Gastroesophageal sphincter (tissue), 3 donors: Measurements from ENCODE around the gene TNFAIP8.
"Not testable (repeated sequence)": the region's sequence is repeated elsewhere in the genome, so short reads cannot be mapped to it uniquely, and the experiment has no call there.

Source experiments
- POLR2A ChIP-seq, 2 donors: fragments of 450-650 bp; IDR thresholded peaks; one replicate each; pipeline ENCODE4 v1.6.1; 2017; ENCODE audit warnings: antibody characterized with exemption in 2 of 2, mild to moderate bottlenecking in 2 of 2, moderate library complexity in 1 of 2
- POLR2AphosphoS5 ChIP-seq: sonication (generic); formaldehyde crosslinking; IDR thresholded peaks from one replicate; pipeline ENCODE4 v1.6.1; 2017; ENCODE audit warnings: antibody characterized with exemption
- TF ChIP-seq, protein P1 (sequence below), 4 experiments: fragments of 200-600 bp in 2 of 4; fragments of 450-650 bp in 2 of 4; sonication (generic) in 1 of 4; IDR thresholded peaks; one replicate each; pipeline ENCODE4 v1.5.1; 2017 to 2019; ENCODE audit warnings: antibody characterized with exemption in 4 of 4, mild to moderate bottlenecking in 2 of 4, moderate library complexity in 2 of 4

DNA sequence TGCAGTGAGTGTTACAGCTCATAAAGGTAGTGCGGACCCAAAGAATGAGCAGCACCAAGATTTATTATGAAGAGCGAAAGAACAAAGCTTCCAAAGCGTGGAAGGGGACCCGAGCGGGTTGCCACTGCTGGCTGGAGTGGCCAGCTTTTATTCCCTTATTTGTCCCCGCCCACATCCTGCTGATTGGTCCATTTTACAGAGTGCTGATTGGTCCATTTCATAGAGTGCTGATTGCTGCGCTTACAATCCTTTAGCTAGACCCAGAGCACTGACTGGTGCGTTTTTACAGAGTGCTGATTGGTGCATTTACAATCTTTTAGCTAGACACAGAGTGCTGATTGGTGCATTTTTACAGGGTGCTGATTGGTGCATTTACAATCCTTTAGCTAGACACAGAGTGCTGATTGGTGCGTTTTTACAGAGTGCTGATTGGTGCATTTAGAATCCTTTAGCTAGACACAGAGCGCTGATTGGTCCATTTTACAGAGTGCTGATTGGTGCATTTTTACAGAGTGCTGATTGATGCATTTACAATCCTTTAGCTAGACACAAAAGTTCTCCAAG is 76.9 kb downstream of the TNFAIP8 start:
- TF ChIP-seq, protein P1, sequence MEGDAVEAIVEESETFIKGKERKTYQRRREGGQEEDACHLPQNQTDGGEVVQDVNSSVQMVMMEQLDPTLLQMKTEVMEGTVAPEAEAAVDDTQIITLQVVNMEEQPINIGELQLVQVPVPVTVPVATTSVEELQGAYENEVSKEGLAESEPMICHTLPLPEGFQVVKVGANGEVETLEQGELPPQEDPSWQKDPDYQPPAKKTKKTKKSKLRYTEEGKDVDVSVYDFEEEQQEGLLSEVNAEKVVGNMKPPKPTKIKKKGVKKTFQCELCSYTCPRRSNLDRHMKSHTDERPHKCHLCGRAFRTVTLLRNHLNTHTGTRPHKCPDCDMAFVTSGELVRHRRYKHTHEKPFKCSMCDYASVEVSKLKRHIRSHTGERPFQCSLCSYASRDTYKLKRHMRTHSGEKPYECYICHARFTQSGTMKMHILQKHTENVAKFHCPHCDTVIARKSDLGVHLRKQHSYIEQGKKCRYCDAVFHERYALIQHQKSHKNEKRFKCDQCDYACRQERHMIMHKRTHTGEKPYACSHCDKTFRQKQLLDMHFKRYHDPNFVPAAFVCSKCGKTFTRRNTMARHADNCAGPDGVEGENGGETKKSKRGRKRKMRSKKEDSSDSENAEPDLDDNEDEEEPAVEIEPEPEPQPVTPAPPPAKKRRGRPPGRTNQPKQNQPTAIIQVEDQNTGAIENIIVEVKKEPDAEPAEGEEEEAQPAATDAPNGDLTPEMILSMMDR (IDR thresholded peaks at IDR 0.05) = not testable (repeated sequence)
- not testable (repeated sequence) for TF ChIP-seq POLR2A (IDR thresholded peaks at IDR 0.05); POLR2AphosphoS5
